K562 treated with DMSO at 1 percent for 12 hours (cell line): Measurements from ENCODE around the gene ZNF70. TPM values are rescaled to one million over a fixed set of nuclear protein-coding genes. Genes with fewer than 3 reads are reported as not detected.

Source experiments
- total RNA-seq: library from RNA; unstranded; fragments of 300-600 nt; gene quantifications from 2 replicates; pipeline ENCODE4 v1.2.3, GENCODE V29; 2022; ENCODE audit not compliant: insufficient read depth

Gene ZNF70
- 0.59 and 1.9 TPM in 2 replicates for total RNA-seq

GRCh38 chr22:23750714-23751440, at the start of gene ZNF70:
Gene ZNF70, minus strand, starts transcription at chr22:23751112. Its CDS starts 5,972 bp downstream, at chr22:23745140.

GRCh38 chr22:23786752-23787599, 36.1 kb upstream of the ZNF70 start, which contains the start of gene SMARCB1:
Gene SMARCB1, plus strand, starts transcription at chr22:23786966. Its CDS starts 204 bp downstream, at chr22:23787170.

GRCh38 chr22:23772649-23773473, 21.9 kb upstream of the ZNF70 start, which contains the start of gene MMP11:
Gene MMP11, plus strand, starts transcription at chr22:23772849. Its CDS starts 22 bp downstream, at chr22:23772871.

DNA sequence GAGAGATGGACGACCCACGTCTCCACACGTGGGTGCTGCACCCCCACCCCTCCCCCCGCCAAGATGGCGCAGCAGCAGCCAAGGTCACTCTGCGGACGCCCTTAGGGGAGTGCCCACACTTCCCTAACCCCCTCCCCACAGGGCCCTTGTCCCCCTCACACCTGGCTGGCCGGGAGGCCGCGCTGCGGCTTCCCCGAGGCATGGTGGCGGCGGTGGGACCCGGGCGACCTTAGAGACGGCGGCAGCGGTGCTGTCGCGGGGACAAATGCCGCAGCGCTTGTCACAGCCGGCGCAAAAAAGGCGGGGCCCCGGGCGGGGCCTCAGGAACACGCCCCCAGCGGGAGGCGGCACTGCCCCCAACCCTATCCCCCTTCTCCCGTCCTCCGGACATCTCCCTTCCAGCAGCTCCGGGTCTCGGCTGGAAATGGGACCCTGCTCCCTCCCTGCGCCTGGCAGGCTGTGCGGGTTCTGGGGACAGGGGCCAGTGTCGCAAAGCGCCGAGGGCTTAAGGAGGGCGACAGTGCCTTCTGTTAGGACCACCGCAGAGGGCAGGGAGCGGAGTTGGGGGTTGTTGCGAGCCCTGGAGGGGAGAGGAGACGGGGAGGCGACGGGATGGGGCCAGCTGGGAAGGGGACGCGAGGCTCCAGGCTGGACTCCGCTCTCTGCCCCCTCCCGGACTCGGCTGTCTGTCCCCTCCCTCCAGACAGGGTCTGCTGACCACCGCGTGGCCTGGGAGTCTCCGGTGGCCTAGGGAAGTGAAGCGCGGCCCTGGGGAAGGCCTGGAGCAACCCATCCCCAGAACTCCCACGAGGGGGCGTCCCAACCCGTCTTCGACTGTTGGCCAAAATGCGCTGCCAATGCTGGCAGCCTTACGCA, 17.0 kb upstream of the ZNF70 start, which contains the start of gene CHCHD10:
TSS of gene CHCHD10 (minus strand) at position 300 of the 876 bp plus-strand sequence. CDS start at position 202, 98 bp downstream.

GRCh38 chr22:23762842-23763578, 12.1 kb upstream of the ZNF70 start, which contains the start of gene C22orf15:
Gene C22orf15, plus strand, starts transcription at chr22:23762990. Its CDS starts 317 bp downstream, at chr22:23763307.

DNA sequence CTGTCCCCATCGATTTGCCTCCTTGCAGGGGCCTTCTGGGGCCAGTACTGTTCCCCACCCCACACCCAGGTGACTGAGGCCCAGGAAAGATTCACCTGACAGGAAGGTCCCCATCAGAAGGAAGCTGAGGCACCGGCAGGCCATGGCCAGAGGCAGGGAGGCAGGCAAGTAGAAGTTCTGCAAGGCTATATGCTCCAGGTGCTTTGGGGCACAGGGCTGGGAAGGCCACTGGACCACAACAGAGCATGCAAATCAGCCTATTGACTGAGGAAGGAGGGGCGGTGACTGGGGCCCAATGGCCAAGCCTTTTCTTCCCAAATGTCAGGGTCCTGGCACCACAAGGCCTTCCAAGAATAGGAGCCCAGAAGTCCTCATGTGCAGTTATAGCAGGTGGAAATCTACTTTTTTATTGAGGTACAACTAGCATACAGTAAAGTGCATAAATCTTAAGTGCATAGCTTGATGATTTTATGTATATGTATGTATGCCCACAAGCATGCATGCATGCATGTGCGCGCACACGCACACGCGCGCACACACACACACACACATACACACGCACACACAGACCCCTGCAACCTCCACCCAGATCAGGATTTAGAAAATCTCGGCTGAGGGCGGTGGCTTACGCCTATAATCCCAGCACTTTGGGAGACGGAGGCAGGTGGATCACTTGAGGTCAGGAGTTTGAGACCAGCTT, 3.5 kb upstream of the ZNF70 start, which contains the start of gene VPREB3:
TSS of gene VPREB3 (minus strand) at position 206 of the 700 bp plus-strand sequence. CDS start at position 144, 62 bp downstream.

GRCh38 chr22:23690713-23691112, 60.2 kb downstream of the ZNF70 start, which contains the start of gene RGL4:
Gene RGL4, plus strand, starts transcription at chr22:23691013. Its CDS starts 1,018 bp downstream, at chr22:23692031.

Other genes with a start within 250 kb of the ZNF70 start
- not detected in 2 replicates for gene IGLL1, start 170.8 kb downstream of the ZNF70 start, total RNA-seq
- gene DRICH1, start 118.8 kb downstream of the ZNF70 start, total RNA-seq: not detected in 2 replicates
- not detected in 2 replicates for gene RGL4, start 60.1 kb downstream of the ZNF70 start, total RNA-seq
- gene VPREB3, start 3.3 kb upstream of the ZNF70 start, total RNA-seq: not detected in 2 replicates
- gene C22orf15, start 11.9 kb upstream of the ZNF70 start, total RNA-seq: not detected in 2 replicates
- 110 and 118 TPM in 2 replicates for gene CHCHD10, start 16.9 kb upstream of the ZNF70 start, total RNA-seq
- 0.96 and 2.1 TPM in 2 replicates for gene MMP11, start 21.7 kb upstream of the ZNF70 start, total RNA-seq
- 92.3 and 98.6 TPM in 2 replicates for gene SMARCB1, start 35.9 kb upstream of the ZNF70 start, total RNA-seq
- 2.2 and 4.6 TPM in 2 replicates for gene DERL3, start 87.9 kb upstream of the ZNF70 start, total RNA-seq
- gene SLC2A11, start 106.8 kb upstream of the ZNF70 start, total RNA-seq: 2.6 and 4.8 TPM in 2 replicates
- 256 and 335 TPM in 2 replicates for gene MIF, start 143.3 kb upstream of the ZNF70 start, total RNA-seq
- not detected in 2 replicates for gene GSTT2B, start 210.1 kb upstream of the ZNF70 start, total RNA-seq
- gene DDTL, start 215.8 kb upstream of the ZNF70 start, total RNA-seq: 0.83 TPM in 1 of 2 replicates, not detected in the other
- 93.7 and 94.8 TPM in 2 replicates for gene DDT, start 223.3 kb upstream of the ZNF70 start, total RNA-seq
- not detected in 2 replicates for gene GSTT2, start 229.0 kb upstream of the ZNF70 start, total RNA-seq